Tibial nerve (tissue), 4 donors: ENCODE results near the gene FNDC3B.

Experiments used
- EP300 ChIP-seq, 2 donors: sonication (generic); formaldehyde crosslinking; IDR thresholded peaks; one replicate each; pipeline ENCODE4 v1.6.1; 2017; ENCODE audit warnings: antibody characterized with exemption in 2 of 2, mild to moderate bottlenecking in 1 of 2
- POLR2A ChIP-seq, 2 donors: fragments of 450-650 bp; IDR thresholded peaks; one replicate each; pipeline ENCODE4 v1.6.1; 2017; ENCODE audit warnings: antibody characterized with exemption in 2 of 2, mild to moderate bottlenecking in 2 of 2, moderate library complexity in 2 of 2
- TF ChIP-seq, protein P1 (sequence below), 5 experiments: fragments of 200-600 bp in 3 of 5; fragments of 450-650 bp in 2 of 5; sonication (generic) in 3 of 5; IDR thresholded peaks; one replicate each; pipeline ENCODE4 v1.5.1; 2016 to 2019; ENCODE audit warnings: antibody characterized with exemption in 5 of 5, mild to moderate bottlenecking in 3 of 5, moderate library complexity in 2 of 5

DNA sequence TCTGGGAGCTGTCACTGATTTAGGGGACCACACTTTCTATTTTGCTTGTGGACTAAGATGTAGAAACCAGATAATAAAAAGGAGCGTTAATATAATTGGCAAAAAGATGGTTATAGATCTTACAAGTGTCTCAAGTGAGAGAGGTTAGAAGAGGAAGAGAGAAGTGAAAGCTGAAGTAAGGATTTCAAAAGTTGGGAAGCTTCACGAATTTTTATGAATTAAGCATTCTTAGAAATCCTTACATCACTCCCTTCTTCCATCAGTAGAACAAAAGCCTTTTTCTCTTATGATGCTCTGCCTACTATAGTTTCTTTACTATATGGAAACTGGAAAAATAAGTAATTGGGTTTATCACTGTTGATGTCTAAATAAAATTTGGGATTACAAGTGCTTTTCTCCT, 146.5 kb downstream of the FNDC3B start:
- TF ChIP-seq, protein P1, sequence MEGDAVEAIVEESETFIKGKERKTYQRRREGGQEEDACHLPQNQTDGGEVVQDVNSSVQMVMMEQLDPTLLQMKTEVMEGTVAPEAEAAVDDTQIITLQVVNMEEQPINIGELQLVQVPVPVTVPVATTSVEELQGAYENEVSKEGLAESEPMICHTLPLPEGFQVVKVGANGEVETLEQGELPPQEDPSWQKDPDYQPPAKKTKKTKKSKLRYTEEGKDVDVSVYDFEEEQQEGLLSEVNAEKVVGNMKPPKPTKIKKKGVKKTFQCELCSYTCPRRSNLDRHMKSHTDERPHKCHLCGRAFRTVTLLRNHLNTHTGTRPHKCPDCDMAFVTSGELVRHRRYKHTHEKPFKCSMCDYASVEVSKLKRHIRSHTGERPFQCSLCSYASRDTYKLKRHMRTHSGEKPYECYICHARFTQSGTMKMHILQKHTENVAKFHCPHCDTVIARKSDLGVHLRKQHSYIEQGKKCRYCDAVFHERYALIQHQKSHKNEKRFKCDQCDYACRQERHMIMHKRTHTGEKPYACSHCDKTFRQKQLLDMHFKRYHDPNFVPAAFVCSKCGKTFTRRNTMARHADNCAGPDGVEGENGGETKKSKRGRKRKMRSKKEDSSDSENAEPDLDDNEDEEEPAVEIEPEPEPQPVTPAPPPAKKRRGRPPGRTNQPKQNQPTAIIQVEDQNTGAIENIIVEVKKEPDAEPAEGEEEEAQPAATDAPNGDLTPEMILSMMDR (IDR thresholded peaks at IDR 0.05) = no peak
- TF ChIP-seq POLR2A (IDR thresholded peaks at IDR 0.05) = no peak
- TF ChIP-seq EP300 (IDR thresholded peaks at IDR 0.05) = no peak
